HG03196 (cell line): ENCODE results near the gene GKN1.

Source experiments
- ATAC-seq: cut with Tn5 transposase; IDR thresholded peaks from one replicate; pipeline ENCODE4 v1.9.1; 2021; ENCODE audit not compliant: unreplicated experiment

Gene GKN1

DNA sequence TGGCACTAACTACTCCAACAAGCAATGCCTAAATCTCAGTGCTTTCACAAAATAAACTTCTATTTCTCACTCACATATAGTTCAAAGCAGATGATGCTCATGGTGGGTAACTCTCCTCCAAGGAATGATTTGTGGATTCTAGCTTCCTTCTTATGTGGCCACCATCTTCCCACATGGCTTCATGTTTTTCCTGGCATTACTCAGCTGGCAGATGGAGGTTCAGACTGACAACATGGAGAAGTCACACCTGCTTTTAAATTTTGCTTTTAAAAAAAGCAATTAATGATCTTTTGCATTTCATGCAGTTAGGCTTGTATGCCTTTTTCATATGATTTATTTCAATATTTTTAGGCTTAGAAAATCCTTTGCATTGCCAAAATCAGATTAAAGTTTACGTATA, 15.4 kb upstream of the GKN1 start:
- ATAC-seq: no peak

DNA sequence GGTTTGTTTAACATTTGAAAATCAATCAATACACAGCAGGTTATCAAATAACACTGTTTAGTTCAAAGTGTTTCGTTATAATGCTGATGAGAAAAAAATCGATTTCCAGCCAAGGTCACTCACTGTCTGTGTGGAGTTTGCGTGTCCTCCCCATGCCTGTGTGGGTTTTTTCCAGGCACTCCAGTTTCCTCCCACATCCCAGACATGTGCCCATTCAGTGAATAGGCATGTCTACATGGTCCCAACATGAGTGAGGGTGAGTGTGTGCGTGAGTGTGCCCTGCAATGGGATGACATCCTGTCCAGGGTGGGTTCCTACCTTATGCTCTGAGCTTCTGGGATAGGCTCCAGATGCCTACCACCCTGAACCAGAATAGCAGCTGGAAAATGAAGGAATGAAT, 13.1 kb upstream of the GKN1 start:
- ATAC-seq: no peak

DNA sequence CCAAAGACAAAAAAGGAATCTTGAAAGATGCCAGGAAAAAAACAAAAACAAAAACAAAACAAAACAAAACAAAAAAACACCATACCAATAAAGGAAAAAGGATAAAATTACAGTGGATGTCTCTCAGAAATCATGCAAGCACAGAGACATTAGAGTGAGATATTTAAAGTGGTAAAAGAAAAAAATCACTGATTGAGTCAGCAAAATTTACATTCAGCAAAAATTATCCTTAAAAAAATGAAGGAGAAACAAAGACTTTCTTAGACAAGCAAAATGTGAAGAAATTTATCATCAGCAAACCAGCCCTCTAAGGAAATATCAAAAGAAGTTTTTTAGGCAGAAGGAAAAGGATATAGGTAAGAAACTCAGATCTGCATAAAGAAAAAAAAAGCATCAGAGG, 10.2 kb upstream of the GKN1 start:
- ATAC-seq: no peak

- no peak for ATAC-seq
Measured at GRCh38 chr2:68968221-68968620, 6.2 kb upstream of the GKN1 start.

GRCh38 chr2:68969736-68970490, 4.5 kb upstream of the GKN1 start:
- ATAC-seq: no peak

- ATAC-seq: no peak
Measured at GRCh38 chr2:68970566-68971265, 3.7 kb upstream of the GKN1 start.

- ATAC-seq: no peak
Measured at GRCh38 chr2:68971591-68972231, 2.7 kb upstream of the GKN1 start.

DNA sequence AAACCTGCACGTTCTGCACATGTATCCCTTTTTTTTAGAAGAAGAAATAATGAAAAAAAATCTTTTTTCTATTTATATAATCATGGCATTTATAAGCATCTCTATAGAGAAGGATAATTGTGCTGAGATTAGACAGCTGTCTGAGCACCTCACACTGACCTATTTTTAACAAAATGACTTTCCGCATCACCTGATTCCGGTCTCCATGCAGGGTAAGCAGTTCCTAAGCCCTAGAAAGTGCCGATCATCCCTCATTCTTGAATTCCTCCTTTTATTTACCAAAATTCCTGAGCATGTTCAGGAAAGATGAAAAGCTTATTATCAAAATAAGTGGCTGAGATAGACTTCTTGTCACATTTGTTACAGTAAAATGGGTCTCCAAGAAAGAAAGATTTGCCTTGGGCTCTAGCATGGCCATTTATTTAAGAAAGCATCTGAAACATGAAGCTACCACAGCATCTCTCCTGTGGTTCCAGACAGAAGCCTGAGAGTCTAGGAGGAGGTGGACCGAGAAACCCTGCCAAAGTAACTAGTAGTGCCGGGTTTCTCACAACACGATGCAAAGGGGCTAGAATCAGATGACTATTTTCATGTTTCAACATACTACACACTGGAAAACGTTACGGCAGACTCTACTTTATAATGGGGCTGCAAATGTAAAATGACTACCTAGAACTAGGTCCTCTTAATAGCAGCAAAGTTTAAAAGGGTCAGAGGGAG, 670 bp downstream of the GKN1 start:
- ATAC-seq: no peak

DNA sequence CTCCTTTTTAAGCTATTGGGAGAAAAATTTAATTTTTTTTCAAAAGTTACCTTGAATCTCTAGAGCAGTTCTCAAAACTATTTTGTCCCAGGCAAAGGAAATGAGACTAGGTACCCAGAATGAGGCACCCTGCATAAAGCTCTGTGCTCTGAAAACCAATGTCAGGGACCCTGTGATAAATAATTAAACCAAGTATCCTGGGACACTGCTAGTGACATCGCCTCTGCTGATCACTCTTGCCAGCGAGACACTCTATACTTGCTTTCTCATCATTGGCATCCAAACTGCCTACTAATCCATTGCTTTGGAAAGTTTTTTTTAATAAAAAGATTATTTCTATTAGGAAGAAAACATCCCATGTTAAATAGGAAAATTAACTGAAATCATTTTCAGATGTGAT, 1.4 kb downstream of the GKN1 start:
- no peak for ATAC-seq

DNA sequence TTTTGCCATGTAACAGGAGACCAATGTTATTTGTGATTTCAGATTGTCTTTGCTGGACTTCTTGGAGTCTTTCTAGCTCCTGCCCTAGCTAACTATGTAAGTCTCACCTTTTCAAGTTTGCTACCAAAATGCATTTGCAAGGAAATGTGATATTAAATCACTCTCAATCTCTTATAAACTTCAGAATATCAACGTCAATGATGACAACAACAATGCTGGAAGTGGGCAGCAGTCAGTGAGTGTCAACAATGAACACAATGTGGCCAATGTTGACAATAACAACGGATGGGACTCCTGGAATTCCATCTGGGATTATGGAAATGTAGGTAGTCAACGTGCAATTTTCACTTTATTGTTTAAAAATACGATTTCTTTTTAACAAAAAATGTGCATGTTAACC, 3.0 kb downstream of the GKN1 start:
- no peak for ATAC-seq

GRCh38 chr2:68978098-68978497, 3.7 kb downstream of the GKN1 start:
- no peak for ATAC-seq

DNA sequence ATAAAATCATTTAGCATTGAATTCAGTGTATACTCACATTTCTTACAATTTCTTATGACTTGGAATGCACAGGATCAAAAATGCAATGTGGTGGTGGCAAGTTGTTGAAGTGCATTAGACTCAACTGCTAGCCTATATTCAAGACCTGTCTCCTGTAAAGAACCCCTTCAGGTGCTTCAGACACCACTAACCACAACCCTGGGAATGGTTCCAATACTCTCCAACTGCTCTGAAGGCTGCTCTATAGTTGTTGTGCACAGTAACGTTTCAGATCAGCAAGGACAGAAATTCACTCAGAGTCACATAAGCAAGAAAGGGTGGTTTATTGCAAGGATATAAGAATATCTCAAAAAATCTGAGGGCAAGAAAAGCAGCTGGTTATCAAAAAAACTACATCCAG, 6.5 kb downstream of the GKN1 start:
- ATAC-seq: no peak

DNA sequence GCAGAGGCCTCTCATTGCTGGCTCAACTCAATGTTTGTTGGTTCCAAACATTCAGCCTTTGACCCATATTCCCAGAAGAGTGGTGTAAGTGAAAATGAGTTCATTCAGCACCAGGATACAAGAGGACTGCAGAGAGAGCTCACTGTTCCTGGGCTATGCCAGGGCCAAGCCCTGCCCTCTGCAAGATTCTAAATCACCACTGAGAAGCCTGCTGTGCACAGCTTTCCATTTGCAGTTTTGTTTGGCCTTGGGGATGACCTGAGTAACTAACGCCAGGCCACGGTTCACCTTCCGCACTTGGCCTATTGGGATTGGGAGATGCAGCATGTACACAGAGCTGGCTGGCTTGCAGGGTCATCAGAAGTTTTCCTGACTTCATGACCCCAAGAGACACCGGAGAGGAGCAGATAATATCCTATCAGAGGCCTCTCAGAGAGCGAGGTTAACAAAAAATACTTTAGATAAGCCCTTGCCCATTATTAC, 12.6 kb downstream of the GKN1 start:
- no peak for ATAC-seq

- no peak for ATAC-seq
Measured at GRCh38 chr2:68989035-68989434, 14.6 kb downstream of the GKN1 start.

- ATAC-seq: no peak
Measured at GRCh38 chr2:68992341-68992740, 17.9 kb downstream of the GKN1 start.

GRCh38 chr2:68992933-68993332, 18.5 kb downstream of the GKN1 start:
- no peak for ATAC-seq

DNA sequence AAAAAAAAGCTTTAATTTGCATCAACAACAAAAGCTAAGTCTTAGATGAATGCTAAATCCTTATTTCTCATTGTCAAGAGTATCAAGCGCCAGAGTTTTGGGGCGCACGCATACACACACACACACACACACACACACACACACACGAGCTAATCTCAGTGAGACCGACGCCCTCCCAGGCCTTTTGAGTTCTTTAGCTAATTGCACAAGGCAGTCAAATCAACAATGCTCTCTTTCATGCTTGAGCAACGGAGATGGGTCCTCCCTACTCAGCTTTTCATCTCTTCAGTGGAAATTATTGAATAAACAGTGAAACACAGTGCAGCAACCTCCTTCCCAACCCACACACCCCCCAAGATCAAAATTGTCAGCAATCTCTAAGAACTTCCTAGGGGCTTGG, 19.2 kb downstream of the GKN1 start:
- no peak for ATAC-seq

DNA sequence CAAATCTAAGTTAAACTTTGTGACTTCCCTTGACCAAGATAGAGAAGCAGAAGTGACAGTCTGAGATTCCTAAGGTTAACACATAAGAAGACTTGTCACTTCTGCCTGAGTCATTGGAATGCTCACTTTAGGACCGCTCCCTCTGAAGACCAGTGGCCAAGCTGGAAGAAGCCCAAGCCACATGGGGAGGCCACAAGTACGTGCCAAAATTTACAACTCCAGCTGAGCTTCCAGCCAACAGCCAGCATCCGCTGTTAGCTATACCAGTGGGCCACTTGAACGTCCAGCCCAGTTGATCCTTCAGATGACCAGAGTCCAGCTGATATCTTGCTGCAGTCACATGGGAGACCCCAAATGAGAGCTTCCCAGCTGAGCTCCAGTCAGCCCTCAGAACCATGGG, 20.4 kb downstream of the GKN1 start:
- no peak for ATAC-seq

GRCh38 chr2:68995916-68996315, 21.5 kb downstream of the GKN1 start:
- ATAC-seq: no peak

- ATAC-seq: no peak
Measured at GRCh38 chr2:68997401-68997800, 23.0 kb downstream of the GKN1 start.

GRCh38 chr2:69001879-69002278, 27.4 kb downstream of the GKN1 start:
- no peak for ATAC-seq
